Muscle layer of duodenum (tissue), 2 donors: ENCODE data around the gene RUNX3.

Experiments used
- H3K27ac ChIP-seq: one replicate; pipeline ENCODE4 v1.7.0; 2013; ENCODE audit warnings: mild to moderate bottlenecking, low read length
- H3K27me3 ChIP-seq: one replicate; pipeline ENCODE4 v1.7.0; 2013; ENCODE audit warnings: low read depth, mild to moderate bottlenecking, control low read depth, low read length
- H3K36me3 ChIP-seq, 2 donors: one replicate each; pipeline ENCODE4 v1.7.0; 2013; ENCODE audit warnings: low read length in 2 of 2, control low read depth in 1 of 2, mild to moderate bottlenecking in 1 of 2; ENCODE audit not compliant: insufficient read depth in 2 of 2, control insufficient read depth in 1 of 2
- H3K4me1 ChIP-seq, 2 donors: one replicate each; pipeline ENCODE4 v1.7.0; 2013; ENCODE audit warnings: low read length in 2 of 2, mild to moderate bottlenecking in 2 of 2, control low read depth in 1 of 2, moderate library complexity in 1 of 2; ENCODE audit not compliant: insufficient read depth in 2 of 2, control insufficient read depth in 1 of 2
- H3K4me3 ChIP-seq, 2 donors: one replicate each; pipeline ENCODE4 v1.7.0; 2013; ENCODE audit warnings: low read length in 2 of 2, low read depth in 1 of 2, mild to moderate bottlenecking in 1 of 2
- H3K9me3 ChIP-seq, 2 donors: one replicate each; pipeline ENCODE4 v1.7.0; 2013; ENCODE audit warnings: low read length in 2 of 2, control low read depth in 1 of 2, mild to moderate bottlenecking in 1 of 2; ENCODE audit not compliant: control insufficient read depth in 1 of 2
- donor health status: healthy.

The RUNX3 gene

GRCh38 chr1:24940231-24940630 is 10.2 kb upstream of the RUNX3 start:
- H3K4me3 ChIP-seq, result no peak overlapping the region
- H3K9me3 ChIP-seq, result no peaks in the 10 kb centered on the region
- H3K27me3 ChIP-seq, result peaks cover 8% of the 10 kb centered on the region
- no peaks in the 10 kb centered on the region for H3K36me3 ChIP-seq
- no peaks in the 10 kb centered on the region for H3K4me1 ChIP-seq
- H3K27ac ChIP-seq, result no peak overlapping the region

GRCh38 chr1:24939675-24940193 is 9.7 kb upstream of the RUNX3 start:
- Histone ChIP-seq H3K27ac (no peak overlapping the region), H3K4me1 (no peaks in the 10 kb centered on the region), H3K27me3 (peaks cover 12% of the 10 kb centered on the region), H3K9me3 (no peaks in the 10 kb centered on the region), H3K4me3 (no peak overlapping the region), H3K36me3 (no peaks in the 10 kb centered on the region)

- H3K4me3 ChIP-seq, result no peak overlapping the region
Observed at GRCh38 chr1:24939040-24939674, 9.1 kb upstream of the RUNX3 start.

GRCh38 chr1:24938276-24938675 is 8.2 kb upstream of the RUNX3 start:
- Histone ChIP-seq H3K27me3 (peaks cover 26% of the 10 kb centered on the region), H3K4me3 (no peak overlapping the region), H3K27ac (no peak overlapping the region), H3K9me3 (no peaks in the 10 kb centered on the region), H3K36me3 (no peaks in the 10 kb centered on the region), H3K4me1 (no peaks in the 10 kb centered on the region)

More at GRCh38 chr1:24939040-24939674, 9.1 kb upstream of the RUNX3 start:
- no peaks in the 10 kb centered on the region for H3K36me3 ChIP-seq
- H3K27me3 ChIP-seq, result peaks cover 17% of the 10 kb centered on the region
- no peaks in the 10 kb centered on the region for H3K9me3 ChIP-seq
- H3K27ac ChIP-seq, result no peak overlapping the region
- no peaks in the 10 kb centered on the region for H3K4me1 ChIP-seq

DNA sequence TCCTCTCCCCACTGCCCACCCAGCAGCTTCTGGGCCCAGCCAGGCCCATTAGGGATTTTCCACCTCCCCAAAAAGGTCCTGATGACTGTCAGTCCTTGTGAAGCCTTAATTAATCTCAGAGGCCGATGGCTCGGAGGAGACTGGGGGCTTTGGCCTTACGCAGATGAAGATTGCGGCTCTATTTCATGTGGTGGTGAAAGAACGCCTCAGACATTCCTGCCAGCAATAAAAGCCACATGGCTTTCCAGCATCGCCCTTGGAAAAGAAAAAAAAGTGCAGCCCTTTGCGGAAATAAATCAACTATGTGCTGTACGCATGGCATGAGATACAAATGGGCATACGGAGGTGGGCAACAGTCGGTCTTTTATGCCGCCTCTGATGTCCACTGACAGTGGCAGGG is 6.6 kb upstream of the RUNX3 start:
- no peak overlapping the region for H3K4me3 ChIP-seq
- H3K27me3 ChIP-seq, result peaks cover 39% of the 10 kb centered on the region
- H3K4me1 ChIP-seq, result peaks cover 0 to 3% of the 10 kb centered on the region in 2 donors
- no peaks in the 10 kb centered on the region for H3K36me3 ChIP-seq
- H3K27ac ChIP-seq, result no peak overlapping the region
- no peaks in the 10 kb centered on the region for H3K9me3 ChIP-seq

DNA sequence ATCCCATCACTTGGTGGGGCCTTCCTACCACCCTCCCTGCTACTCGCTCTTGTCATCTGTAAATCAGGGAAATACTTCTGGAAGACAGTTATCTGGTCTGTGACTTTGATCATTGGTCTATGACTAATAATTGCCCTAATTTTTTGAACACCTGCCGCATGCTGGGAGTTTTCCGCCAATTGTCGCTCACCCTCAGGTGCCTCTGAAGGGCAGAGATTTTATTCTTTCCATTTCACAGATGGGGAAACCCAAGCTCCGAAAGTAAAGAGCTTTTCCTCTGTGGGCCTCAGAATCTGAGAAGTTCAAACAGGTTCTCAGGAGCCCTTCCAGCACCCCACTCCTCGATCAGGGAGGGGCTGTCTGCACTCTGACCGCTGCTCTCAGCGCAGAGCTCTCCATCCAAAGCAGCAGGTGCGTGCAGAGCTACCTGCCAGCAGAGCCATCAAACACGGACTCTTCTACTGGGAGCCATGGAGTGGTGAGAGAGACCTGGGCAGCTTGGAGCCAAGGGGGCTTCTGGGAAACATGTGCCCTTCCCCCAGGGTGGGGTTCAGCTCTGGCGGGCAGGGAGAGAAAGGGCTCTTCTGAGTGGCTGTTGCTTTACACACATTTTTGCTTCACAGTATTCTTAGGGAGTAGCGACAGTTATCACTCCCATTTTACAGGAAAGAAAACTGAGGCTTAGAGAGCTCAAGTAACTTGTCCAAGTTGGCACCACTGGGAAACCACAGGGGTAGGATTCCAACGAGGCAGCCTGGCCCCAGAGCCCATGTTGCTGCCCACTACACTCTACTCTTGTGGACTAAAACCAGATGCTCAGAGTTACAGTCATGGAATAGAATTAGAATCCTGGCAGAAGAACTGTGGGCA is 5.8 kb upstream of the RUNX3 start:
- no peak overlapping the region for H3K4me3 ChIP-seq
- H3K27me3 ChIP-seq, result peaks cover 48% of the 10 kb centered on the region
- no peaks in the 10 kb centered on the region for H3K36me3 ChIP-seq
- H3K27ac ChIP-seq, result no peak overlapping the region
- H3K9me3 ChIP-seq, result no peaks in the 10 kb centered on the region
- peaks cover 0 to 12% of the 10 kb centered on the region in 2 donors for H3K4me1 ChIP-seq

DNA sequence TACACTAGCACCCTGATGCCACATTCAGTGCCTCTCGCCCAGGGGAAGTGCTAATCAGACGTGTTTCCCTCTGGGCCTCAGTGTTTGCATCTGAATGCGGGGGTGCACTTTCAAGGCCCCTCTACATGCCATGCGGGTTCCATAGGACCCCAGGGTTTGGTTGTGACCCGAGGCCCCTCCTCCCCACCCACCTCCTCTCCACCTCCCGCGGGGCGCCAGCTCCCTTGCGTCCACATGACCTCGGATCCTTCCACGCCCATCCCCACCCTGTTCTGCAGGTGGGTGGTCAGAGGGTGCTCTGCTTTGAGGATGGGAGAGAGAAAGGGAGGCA is 5.1 kb upstream of the RUNX3 start:
- peaks cover 0 to 19% of the 10 kb centered on the region in 2 donors for H3K4me1 ChIP-seq
- H3K27me3 ChIP-seq, result peaks cover 53% of the 10 kb centered on the region

DNA sequence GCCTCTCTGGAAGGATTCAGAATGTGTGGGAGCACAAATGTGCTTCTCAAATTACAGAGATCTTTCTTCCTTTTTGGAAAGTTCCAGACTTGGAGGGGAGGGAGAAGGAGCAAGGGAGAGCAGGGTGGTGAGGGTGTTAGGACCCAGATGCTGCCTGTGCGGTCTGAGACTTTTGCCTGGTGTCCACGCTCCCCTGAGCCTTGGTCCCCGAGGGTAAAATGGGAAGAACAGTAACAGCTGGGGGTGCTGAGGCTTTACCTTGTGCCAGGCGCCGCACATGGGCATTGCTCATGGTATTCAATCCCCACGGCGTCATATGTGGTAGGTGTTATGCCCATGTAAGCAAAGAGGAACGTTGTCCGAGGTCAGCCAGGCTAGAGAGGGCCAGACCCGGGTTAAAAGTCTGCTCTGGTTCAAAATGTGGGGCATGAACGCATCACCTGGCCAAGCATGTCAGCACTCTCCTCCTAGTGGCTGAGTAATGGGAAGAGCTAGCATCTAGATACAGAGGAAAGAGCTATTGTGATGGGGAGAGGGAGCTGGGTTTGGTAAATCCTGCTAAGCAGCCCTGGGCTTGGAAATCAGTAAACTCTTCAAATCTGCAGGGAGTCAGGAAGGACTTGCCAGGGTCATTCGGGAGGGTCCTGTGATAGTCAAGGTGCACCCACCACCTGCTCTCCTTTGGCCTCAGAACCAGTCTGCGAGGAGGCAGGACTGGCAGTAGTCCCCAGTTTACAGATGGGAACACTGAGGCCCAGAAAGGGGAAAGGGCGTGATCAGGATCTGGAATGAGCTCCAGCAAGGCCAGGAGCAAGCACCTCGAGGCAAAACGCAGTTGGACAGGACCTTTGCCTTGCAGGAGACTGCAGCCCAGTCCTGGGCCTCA is 4.5 kb upstream of the RUNX3 start:
- H3K4me1 ChIP-seq, result peaks cover 0 to 19% of the 10 kb centered on the region in 2 donors
- H3K36me3 ChIP-seq, result no peaks in the 10 kb centered on the region
- no peaks in the 10 kb centered on the region for H3K9me3 ChIP-seq
- peaks cover 53% of the 10 kb centered on the region for H3K27me3 ChIP-seq
- H3K4me3 ChIP-seq, result no peak overlapping the region
- H3K27ac ChIP-seq, result no peak overlapping the region

More for the DNA sequence above, 5.1 kb upstream of the RUNX3 start:
- H3K4me3 ChIP-seq, result no peak overlapping the region
- no peaks in the 10 kb centered on the region for H3K36me3 ChIP-seq
- H3K27ac ChIP-seq, result no peak overlapping the region
- H3K9me3 ChIP-seq, result no peaks in the 10 kb centered on the region

GRCh38 chr1:24933468-24933867 is 3.4 kb upstream of the RUNX3 start:
- Histone ChIP-seq H3K27ac (no peak overlapping the region), H3K4me1 (peaks cover 0 to 25% of the 10 kb centered on the region in 2 donors), H3K27me3 (peaks cover 62% of the 10 kb centered on the region), H3K36me3 (no peaks in the 10 kb centered on the region), H3K9me3 (no peaks in the 10 kb centered on the region), H3K4me3 (no peak overlapping the region)

DNA sequence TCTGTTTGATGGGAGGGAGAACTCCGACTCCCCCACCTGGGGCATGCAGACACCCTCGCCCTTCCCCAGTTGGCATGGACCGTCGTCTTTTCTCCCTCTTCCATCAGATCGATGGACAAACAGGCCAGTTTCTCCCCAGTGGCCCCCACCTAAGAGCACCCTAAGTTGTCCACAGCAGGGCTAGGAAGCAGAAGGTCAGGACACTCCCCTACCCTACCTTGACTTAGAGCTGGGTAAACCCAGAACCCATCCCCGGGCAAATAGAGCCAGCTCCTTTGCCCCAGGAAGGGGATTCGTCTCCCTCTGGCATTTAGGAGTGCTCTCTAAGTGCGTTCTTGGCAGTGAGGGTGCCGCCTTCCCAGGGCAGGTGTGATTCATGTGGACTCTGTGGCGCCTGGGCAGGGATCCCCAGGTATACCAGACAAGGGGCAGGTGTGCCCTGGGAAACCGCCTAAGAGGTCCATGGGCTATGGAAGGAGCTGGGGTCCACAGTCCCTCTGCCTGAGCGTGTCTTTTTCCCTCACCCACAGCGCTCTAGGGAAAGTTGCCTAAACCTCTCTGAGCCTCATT is 2.7 kb upstream of the RUNX3 start:
- H3K9me3 ChIP-seq, result no peaks in the 10 kb centered on the region
- peaks cover 68% of the 10 kb centered on the region for H3K27me3 ChIP-seq
- H3K4me1 ChIP-seq, result peaks cover 0 to 26% of the 10 kb centered on the region in 2 donors
- no peak overlapping the region for H3K4me3 ChIP-seq
- no peak overlapping the region for H3K27ac ChIP-seq
- H3K36me3 ChIP-seq, result no peaks in the 10 kb centered on the region
